HEK293 (cell line): Measurements from ENCODE around the gene PTPN11.

Experiments used
- CTCF ChIA-PET: fragments of 350-600 bp; formaldehyde crosslinking; extraction: SDS; loops from one replicate; lab custom pipeline; 2021; ENCODE audit warnings: antibody characterized with exemption; lab: Yijun Ruan, JAX
- POLR2A ChIA-PET: fragments of 300-600 bp; formaldehyde crosslinking; extraction: SDS; loops from one replicate; lab custom pipeline; 2020; ENCODE audit warnings: antibody characterized with exemption, inconsistent platforms; lab: Yijun Ruan, JAX
- H3K27ac ChIP-seq: fragments of 200-500 bp; sonication (Bioruptor generic); 2 replicates; pipeline ENCODE4 v1.5.1; 2014; ENCODE audit warnings: low read depth, low read length, control low read depth, inconsistent platforms; ENCODE audit errors: extremely low read depth
- H3K36me3 ChIP-seq, 2 experiments: fragments of 200-500 bp in 1 of 2; sonication (Bioruptor generic) in 1 of 2; 1 replicate in 1 of 2; 2 replicates in 1 of 2; pipeline ENCODE4 v1.5.1; 2014 to 2017; ENCODE audit warnings: inconsistent platforms in 2 of 2, low read length in 2 of 2; ENCODE audit not compliant: control insufficient read depth in 2 of 2, insufficient read depth in 1 of 2
- H3K4me1 ChIP-seq: fragments of 200-500 bp; sonication (Bioruptor generic); 2 replicates; pipeline ENCODE4 v1.5.1; 2014; ENCODE audit warnings: mild to moderate bottlenecking, low read length, inconsistent platforms; ENCODE audit not compliant: control insufficient read depth, insufficient read depth
- H3K4me3 ChIP-seq: 2 replicates; pipeline ENCODE4 v1.5.1; 2011; ENCODE audit warnings: low read depth, mild to moderate bottlenecking, control low read depth, low read length, moderate library complexity
- H3K9me3 ChIP-seq: fragments of 200-500 bp; sonication (Bioruptor generic); 2 replicates; pipeline ENCODE4 v1.5.1; 2014; ENCODE audit warnings: low read depth, low read length, inconsistent platforms; ENCODE audit not compliant: control insufficient read depth, insufficient read depth
- GFI1B ChIP-seq: fragments of 450-650 bp; formaldehyde crosslinking; IDR thresholded peaks from 2 replicates; pipeline ENCODE4 v1.5.1; 2016; ENCODE audit warnings: missing biosample characterization, missing genetic modification characterization
- HOXC10 ChIP-seq: sonication (generic); formaldehyde crosslinking; IDR thresholded peaks from 2 replicates; pipeline ENCODE4 v1.8.1; 2023; ENCODE audit warnings: mild to moderate bottlenecking, missing genetic modification reagents
- KLF7 ChIP-seq: fragments of 450-650 bp; formaldehyde crosslinking; IDR thresholded peaks from 2 replicates; pipeline ENCODE4 v1.5.1; 2016; ENCODE audit warnings: missing biosample characterization, missing genetic modification characterization, borderline replicate concordance
- OVOL3 ChIP-seq: fragments of 450-650 bp; formaldehyde crosslinking; IDR thresholded peaks from 2 replicates; pipeline ENCODE4 v1.5.1; 2016; ENCODE audit warnings: missing biosample characterization, missing genetic modification characterization
- PRDM10 ChIP-seq: fragments of 450-650 bp; formaldehyde crosslinking; IDR thresholded peaks from 2 replicates; pipeline ENCODE4 v1.5.1; 2016; ENCODE audit warnings: missing biosample characterization, missing genetic modification characterization
- PRDM6 ChIP-seq: fragments of 450-650 bp; formaldehyde crosslinking; IDR thresholded peaks from 2 replicates; pipeline ENCODE4 v1.5.1; 2017; ENCODE audit warnings: missing biosample characterization, missing genetic modification characterization
- SETDB1 ChIP-seq: IDR thresholded peaks from one replicate; pipeline ENCODE4 v1.6.1; 2017; ENCODE audit warnings: mild to moderate bottlenecking, low read length, moderate library complexity, mixed read lengths; ENCODE audit not compliant: insufficient read length
- TCF7L2 ChIP-seq: IDR thresholded peaks from 2 replicates; pipeline ENCODE4 v1.6.1; 2011; ENCODE audit warnings: low read depth, mild to moderate bottlenecking, inconsistent platforms, low read length, moderate library complexity, borderline replicate concordance
- ZBTB10 ChIP-seq: fragments of 450-650 bp; formaldehyde crosslinking; IDR thresholded peaks from 2 replicates; pipeline ENCODE4 v1.5.1; 2016; ENCODE audit warnings: missing biosample characterization, missing genetic modification characterization
- ZBTB20 ChIP-seq: fragments of 450-650 bp; formaldehyde crosslinking; IDR thresholded peaks from 2 replicates; pipeline ENCODE4 v1.5.1; 2016; ENCODE audit warnings: missing biosample characterization, missing genetic modification characterization
- ZBTB7A ChIP-seq: fragments of 450-650 bp; formaldehyde crosslinking; IDR thresholded peaks from 2 replicates; pipeline ENCODE4 v1.5.1; 2016; ENCODE audit warnings: low read depth, missing biosample characterization, missing genetic modification characterization
- ZNF132 ChIP-seq: fragments of 450-650 bp; formaldehyde crosslinking; IDR thresholded peaks from 2 replicates; pipeline ENCODE4 v1.5.1; 2017; ENCODE audit warnings: missing biosample characterization, missing genetic modification characterization, borderline replicate concordance
- ZNF133 ChIP-seq: fragments of 450-650 bp; formaldehyde crosslinking; IDR thresholded peaks from 2 replicates; pipeline ENCODE4 v1.5.1; 2016; ENCODE audit warnings: missing biosample characterization, missing genetic modification characterization
- ZNF138 ChIP-seq: fragments of 450-650 bp; formaldehyde crosslinking; IDR thresholded peaks from 2 replicates; pipeline ENCODE4 v1.5.1; 2016; ENCODE audit warnings: missing biosample characterization, missing genetic modification characterization, borderline replicate concordance
- ZNF221 ChIP-seq: fragments of 450-650 bp; formaldehyde crosslinking; IDR thresholded peaks from 2 replicates; pipeline ENCODE4 v1.5.1; 2017; ENCODE audit warnings: missing biosample characterization, missing genetic modification characterization, borderline replicate concordance
- ZNF26 ChIP-seq: fragments of 450-650 bp; formaldehyde crosslinking; IDR thresholded peaks from 2 replicates; pipeline ENCODE4 v1.5.1; 2016; ENCODE audit warnings: missing biosample characterization, missing genetic modification characterization
- ZNF37A ChIP-seq: fragments of 450-650 bp; IDR thresholded peaks from 2 replicates; pipeline ENCODE4 v1.5.1; 2018; ENCODE audit warnings: missing biosample characterization, missing genetic modification characterization
- ZNF391 ChIP-seq: fragments of 450-650 bp; formaldehyde crosslinking; IDR thresholded peaks from 2 replicates; pipeline ENCODE4 v1.5.1; 2016; ENCODE audit warnings: low read depth, missing biosample characterization, missing genetic modification characterization, borderline replicate concordance
- ZNF416 ChIP-seq: fragments of 450-650 bp; formaldehyde crosslinking; IDR thresholded peaks from 2 replicates; pipeline ENCODE4 v1.5.1; 2016; ENCODE audit warnings: missing biosample characterization, missing genetic modification characterization
- ZNF423 ChIP-seq: fragments of 450-650 bp; formaldehyde crosslinking; IDR thresholded peaks from 2 replicates; pipeline ENCODE4 v1.5.1; 2016; ENCODE audit warnings: missing biosample characterization, missing genetic modification characterization
- ZNF501 ChIP-seq: fragments of 450-650 bp; formaldehyde crosslinking; IDR thresholded peaks from 2 replicates; pipeline ENCODE4 v1.5.1; 2016; ENCODE audit warnings: missing biosample characterization, missing genetic modification characterization
- ZNF521 ChIP-seq: fragments of 450-650 bp; formaldehyde crosslinking; IDR thresholded peaks from 2 replicates; pipeline ENCODE4 v1.5.1; 2017; ENCODE audit warnings: missing biosample characterization, mild to moderate bottlenecking, missing genetic modification characterization
- ZNF530 ChIP-seq: fragments of 450-650 bp; formaldehyde crosslinking; IDR thresholded peaks from 2 replicates; pipeline ENCODE4 v1.5.1; 2016; ENCODE audit warnings: low read depth, missing biosample characterization, missing genetic modification characterization
- ZNF561 ChIP-seq: fragments of 450-650 bp; IDR thresholded peaks from 2 replicates; pipeline ENCODE4 v1.5.1; 2018; ENCODE audit warnings: missing biosample characterization, missing genetic modification characterization, borderline replicate concordance
- ZNF777 ChIP-seq: fragments of 450-650 bp; formaldehyde crosslinking; IDR thresholded peaks from 2 replicates; pipeline ENCODE4 v1.5.1; 2017; ENCODE audit warnings: missing biosample characterization, missing genetic modification characterization, borderline replicate concordance
- ZNF792 ChIP-seq: fragments of 450-650 bp; formaldehyde crosslinking; IDR thresholded peaks from 2 replicates; pipeline ENCODE4 v1.5.1; 2016; ENCODE audit warnings: missing biosample characterization, missing genetic modification characterization
- ZNF843 ChIP-seq: fragments of 450-650 bp; formaldehyde crosslinking; IDR thresholded peaks from 2 replicates; pipeline ENCODE4 v1.5.1; 2016; ENCODE audit warnings: missing biosample characterization, missing genetic modification characterization

PTPN11 gene

GRCh38 chr12:112466011-112466422 lies 47.3 kb downstream of the PTPN11 start:
- Histone ChIP-seq H3K27ac (no peak overlapping the region), H3K4me3 (no peak overlapping the region), H3K9me3 (no peaks in the 10 kb centered on the region), H3K4me1 (peaks cover 4% of the 10 kb centered on the region), H3K36me3 (peaks cover 5 to 24% of the 10 kb centered on the region in 2 experiments; a peak in 2 of 3 replicates)
- ChIA-PET POLR2A (no interaction called here), CTCF (no interaction called here)
- TF ChIP-seq ZNF132 (tag by site-specific recombination): no peak
- no peak for TF ChIP-seq ZNF777
- no peak for TF ChIP-seq ZBTB7A (tag by site-specific recombination)
- TF ChIP-seq ZNF133 (tag by site-specific recombination): no peak
- no peak for TF ChIP-seq ZNF221 (tag by site-specific recombination)
- TF ChIP-seq ZBTB10: no peak
- 0 out of 2 replicates have a peak, but pooled peaks have one; percentile 50 for TF ChIP-seq GFI1B (tag by site-specific recombination)
- TF ChIP-seq ZNF138: no peak
- no peak for TF ChIP-seq ZNF561 (tag by site-specific recombination)
- TF ChIP-seq SETDB1: no peak
- TF ChIP-seq ZNF416 (tag by site-specific recombination): no peak
- peak; percentile 44; the same call in 1 of the 2 replicates for TF ChIP-seq PRDM6 (tag by site-specific recombination)
- no peak for TF ChIP-seq ZNF521 (tag by site-specific recombination)
- TF ChIP-seq ZNF530 (tag by site-specific recombination): no peak
- TF ChIP-seq ZNF501: no peak
- no peak for TF ChIP-seq ZBTB20 (tag by site-specific recombination)
- TF ChIP-seq ZNF843: peak; percentile 67
- no peak for TF ChIP-seq KLF7 (tag by site-specific recombination)
- TF ChIP-seq ZNF423: no peak
- peak; percentile 87 for TF ChIP-seq TCF7L2
- no peak for TF ChIP-seq OVOL3
- TF ChIP-seq PRDM10: peak; percentile 25; the same call in 1 of the 2 replicates
- no peak for TF ChIP-seq ZNF792
- no peak for TF ChIP-seq ZNF26 (tag by site-specific recombination)
- no peak for TF ChIP-seq HOXC10
- TF ChIP-seq ZNF37A: no peak
- TF ChIP-seq ZNF391 (tag by site-specific recombination): no peak
